Measurements from ENCODE around the gene HHIPL2. TPM values are rescaled to one million over a fixed set of nuclear protein-coding genes. Genes with fewer than 3 reads are reported as not detected.

HHIPL2 gene
- total RNA-seq, result under 1 TPM in 2 of 4 donors, not detected in 2; 0.63 to 0.83 TPM

DNA sequence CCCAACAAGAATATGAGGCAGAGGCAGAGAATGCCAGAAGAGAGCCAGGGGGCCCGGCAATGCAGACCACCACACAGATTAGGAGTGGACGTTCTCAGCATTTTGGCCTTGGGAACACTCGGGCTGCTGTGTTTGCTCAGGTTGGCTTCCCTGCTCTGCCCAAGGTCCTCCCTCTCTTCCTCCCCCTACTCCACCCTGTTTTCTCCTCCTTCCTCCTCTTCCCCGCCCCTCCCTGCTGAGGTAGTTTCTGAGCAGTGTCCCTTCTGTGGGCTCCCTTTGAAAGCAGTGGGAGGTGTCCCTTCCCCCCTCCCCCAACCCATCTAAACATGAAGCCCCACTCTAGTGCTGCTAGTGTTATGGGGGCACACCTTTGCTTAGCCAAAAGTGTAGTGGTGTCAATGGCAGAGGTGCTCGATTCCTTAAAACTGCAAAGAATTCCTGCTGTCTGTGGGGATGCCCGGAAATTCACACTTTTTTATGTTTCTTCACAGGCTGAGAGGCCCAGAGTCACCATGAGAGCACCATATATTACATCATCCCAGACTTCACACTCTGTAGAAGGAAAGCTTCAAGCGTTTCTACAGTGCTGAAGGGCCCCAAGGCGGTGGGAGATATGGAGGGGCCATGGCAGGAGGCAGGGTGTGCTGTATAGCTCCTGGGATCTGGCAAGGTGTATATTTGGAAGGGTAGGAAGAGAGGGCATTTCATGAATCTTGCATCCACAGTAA is at the start of gene HHIPL2:
TSS of gene HHIPL2 (minus strand) at position 161 of the 728 bp plus-strand sequence. CDS start at position 101, 60 bp downstream.
- TF ChIP-seq, protein P1, sequence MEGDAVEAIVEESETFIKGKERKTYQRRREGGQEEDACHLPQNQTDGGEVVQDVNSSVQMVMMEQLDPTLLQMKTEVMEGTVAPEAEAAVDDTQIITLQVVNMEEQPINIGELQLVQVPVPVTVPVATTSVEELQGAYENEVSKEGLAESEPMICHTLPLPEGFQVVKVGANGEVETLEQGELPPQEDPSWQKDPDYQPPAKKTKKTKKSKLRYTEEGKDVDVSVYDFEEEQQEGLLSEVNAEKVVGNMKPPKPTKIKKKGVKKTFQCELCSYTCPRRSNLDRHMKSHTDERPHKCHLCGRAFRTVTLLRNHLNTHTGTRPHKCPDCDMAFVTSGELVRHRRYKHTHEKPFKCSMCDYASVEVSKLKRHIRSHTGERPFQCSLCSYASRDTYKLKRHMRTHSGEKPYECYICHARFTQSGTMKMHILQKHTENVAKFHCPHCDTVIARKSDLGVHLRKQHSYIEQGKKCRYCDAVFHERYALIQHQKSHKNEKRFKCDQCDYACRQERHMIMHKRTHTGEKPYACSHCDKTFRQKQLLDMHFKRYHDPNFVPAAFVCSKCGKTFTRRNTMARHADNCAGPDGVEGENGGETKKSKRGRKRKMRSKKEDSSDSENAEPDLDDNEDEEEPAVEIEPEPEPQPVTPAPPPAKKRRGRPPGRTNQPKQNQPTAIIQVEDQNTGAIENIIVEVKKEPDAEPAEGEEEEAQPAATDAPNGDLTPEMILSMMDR (IDR thresholded peaks at IDR 0.05), result no peak
- TF ChIP-seq POLR2AphosphoS5 (IDR thresholded peaks at IDR 0.05) (no peak), POLR2A (IDR thresholded peaks at IDR 0.05; ENCODE audit: low read depth) (no peak), EP300 (IDR thresholded peaks at IDR 0.05) (no peak)
- 59% methylated on average over 7 of the region's 8 CpGs for WGBS
- DNase-seq (ENCODE audit: extremely low spot score), result no peak
- intact Hi-C loops (cut with DNase I), result no loop called here
- Histone ChIP-seq H3K36me3 (no peaks in the 10 kb centered on the region), H3K4me3 (no peak within 1 kb of the TSS), H3K9me3 (no peaks in the 10 kb centered on the region), H3K27me3 (peaks cover 0 to 34% (median 0%) of the 10 kb centered on the region in 4 donors), H3K27ac (replicated peaks in 1 of 4) (no peak within 1 kb of the TSS), H3K4me1 (no peaks in the 10 kb centered on the region)

DNA sequence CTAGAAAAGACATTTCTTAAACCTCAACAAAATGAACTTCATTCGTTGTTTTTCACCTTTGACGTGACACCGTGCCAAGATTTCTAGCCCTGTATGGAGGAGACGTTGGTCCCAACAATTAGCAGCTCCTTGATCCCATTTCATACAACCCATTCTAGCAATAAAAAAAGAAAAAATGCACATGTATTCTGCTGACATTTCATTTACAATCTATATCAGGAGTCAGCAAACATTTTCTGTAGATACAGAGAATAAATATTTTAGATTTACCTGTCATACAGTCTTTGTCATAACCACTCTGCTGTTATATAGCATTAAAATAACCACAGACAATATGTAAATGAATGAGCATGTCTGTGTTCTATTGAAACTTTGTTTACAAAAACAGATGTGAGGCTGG is 48.8 kb upstream of the HHIPL2 start:
- no peak overlapping the region for H3K27ac ChIP-seq (replicated peaks in 1 of 4)
- no peak overlapping the region for H3K4me3 ChIP-seq
- TF ChIP-seq EP300 (IDR thresholded peaks at IDR 0.05), result no peak
- TF ChIP-seq POLR2A (IDR thresholded peaks at IDR 0.05; ENCODE audit: low read depth), result no peak
- no peak for TF ChIP-seq POLR2AphosphoS5 (IDR thresholded peaks at IDR 0.05)
- TF ChIP-seq, protein P1 (IDR thresholded peaks at IDR 0.05), result no peak
- DNase-seq (ENCODE audit: extremely low spot score), result no peak
- intact Hi-C loops (cut with DNase I), result no loop called here
- 87% methylated on average over 4 of the region's 4 CpGs for WGBS
- H3K9me3 ChIP-seq, result no peaks in the 10 kb centered on the region
- H3K4me1 ChIP-seq, result no peaks in the 10 kb centered on the region
- H3K27me3 ChIP-seq, result no peaks in the 10 kb centered on the region
- H3K36me3 ChIP-seq, result no peaks in the 10 kb centered on the region

- no peak overlapping the region for H3K27ac ChIP-seq (replicated peaks in 1 of 4)
- H3K9me3 ChIP-seq, result no peaks in the 10 kb centered on the region
- DNase-seq (ENCODE audit: extremely low spot score), result no peak
- 90% methylated on average over 3 of the region's 3 CpGs for WGBS
- intact Hi-C loops (cut with DNase I), result loop anchor here (5.0 kb wide), 1 partner anchor 43 kb away; no protein-coding TSS in a partner anchor
- H3K36me3 ChIP-seq, result no peaks in the 10 kb centered on the region
- H3K27me3 ChIP-seq, result no peaks in the 10 kb centered on the region
- no peak for TF ChIP-seq POLR2AphosphoS5 (IDR thresholded peaks at IDR 0.05)
- no peak for TF ChIP-seq EP300 (IDR thresholded peaks at IDR 0.05)
- TF ChIP-seq, protein P1 (IDR thresholded peaks at IDR 0.05), result no peak
- no peak for TF ChIP-seq POLR2A (IDR thresholded peaks at IDR 0.05; ENCODE audit: low read depth)
- H3K4me1 ChIP-seq, result peaks cover 6 to 8% (median 7%) of the 10 kb centered on the region in 4 donors
- H3K4me3 ChIP-seq, result no peak overlapping the region
Observed at GRCh38 chr1:222594789-222595188, 46.9 kb upstream of the HHIPL2 start.

DNA sequence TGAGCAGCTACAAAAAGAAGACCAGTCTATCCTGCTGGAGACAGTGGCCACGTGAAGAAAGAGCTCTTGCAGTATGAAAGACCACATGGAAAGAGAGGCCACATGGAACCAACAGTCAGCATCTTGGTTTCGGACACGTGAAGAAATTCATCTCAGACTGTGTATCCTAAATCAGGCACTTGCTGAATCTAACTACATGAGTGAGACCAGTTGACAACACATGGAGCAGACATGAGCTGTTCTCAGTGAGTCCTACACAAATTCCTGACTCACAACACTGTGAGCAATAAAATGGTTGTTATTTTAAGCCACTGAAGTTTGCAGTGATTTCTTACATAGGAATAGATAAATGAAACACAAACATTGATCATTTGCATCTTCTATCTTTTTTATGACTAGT is 44.3 kb upstream of the HHIPL2 start:
- TF ChIP-seq, protein P1 (IDR thresholded peaks at IDR 0.05), result no peak
- TF ChIP-seq POLR2AphosphoS5 (IDR thresholded peaks at IDR 0.05), result no peak
- TF ChIP-seq POLR2A (IDR thresholded peaks at IDR 0.05; ENCODE audit: low read depth), result no peak
- no peak for TF ChIP-seq EP300 (IDR thresholded peaks at IDR 0.05)
- DNase-seq (ENCODE audit: extremely low spot score), result no peak
- H3K4me3 ChIP-seq, result no peak overlapping the region
- H3K9me3 ChIP-seq, result no peaks in the 10 kb centered on the region
- intact Hi-C loops (cut with DNase I), result loop anchor here (5.0 kb wide), 1 partner anchor 45 kb away; no protein-coding TSS in a partner anchor
- WGBS, result 72% methylated on average over 3 of the region's 3 CpGs
- peaks cover 15 to 22% (median 17%) of the 10 kb centered on the region in 4 donors for H3K4me1 ChIP-seq
- peaks cover 0 to 6% (median 0%) of the 10 kb centered on the region in 4 donors for H3K36me3 ChIP-seq
- H3K27me3 ChIP-seq, result no peaks in the 10 kb centered on the region
- H3K27ac ChIP-seq (replicated peaks in 1 of 4), result no peak overlapping the region

Data from esophagus muscularis mucosa (tissue), 4 donors.